Colonic mucosa (tissue), 4 donors: Measurements from ENCODE around the gene LEAP2. TPM values are rescaled to one million over a fixed set of nuclear protein-coding genes. Genes with fewer than 3 reads are reported as not detected.

ENCODE experiments used
- DNase-seq: peaks from one replicate; pipeline ENCODE4 v3.0.0-alpha.2; 2020
- H3K27ac ChIP-seq: fragments of 200-600 bp; one replicate; pipeline ENCODE4 v1.8.0; 2021
- H3K27me3 ChIP-seq: fragments of 200-600 bp; one replicate; pipeline ENCODE4 v1.8.0; 2021
- H3K36me3 ChIP-seq: fragments of 200-600 bp; one replicate; pipeline ENCODE4 v1.8.0; 2021
- H3K4me1 ChIP-seq: fragments of 200-600 bp; one replicate; pipeline ENCODE4 v1.8.0; 2021; ENCODE audit warnings: mild to moderate bottlenecking
- H3K4me3 ChIP-seq: fragments of 200-600 bp; one replicate; pipeline ENCODE4 v1.8.0; 2021
- H3K9ac ChIP-seq, 2 donors: one replicate each; pipeline ENCODE4 v1.7.0; 2013; ENCODE audit warnings: control low read depth in 2 of 2, low read depth in 2 of 2, low read length in 2 of 2
- H3K9me3 ChIP-seq: fragments of 200-600 bp; one replicate; pipeline ENCODE4 v1.8.0; 2021
- CTCF ChIP-seq: fragments of 200-600 bp; IDR thresholded peaks from one replicate; pipeline ENCODE4 v1.8.0; 2022; ENCODE audit warnings: antibody characterized with exemption, mild to moderate bottlenecking
- intact Hi-C: fragments of 100-400 bp; cut with DNase I; formaldehyde crosslinking; loops from one replicate; pipeline ENCODE4 v1.14.1; 2022
- total RNA-seq, 2 donors: library from RNA; stranded (reverse); fragmentation: NEBNext Ultra II Directional in 1 of 2; extraction: Animal tissue kit (Norgen Biotek cat#: 25700) in 1 of 2; gene quantifications; one replicate each; pipeline ENCODE4 v1.2.1, GENCODE V29; 2021
- donor health status: healthy.
- donor health status: DM: no; HTN: no; CAD: no.
- donor health status: DM: no; HTN: no; CAD: no.

Gene LEAP2
- total RNA-seq, 2 donors from 2014 or later: 3.6 to 7.7 TPM

- H3K4me1 ChIP-seq: no peaks in the 10 kb centered on the region
- H3K9ac ChIP-seq: no peak overlapping the region
- H3K9me3 ChIP-seq: no peaks in the 10 kb centered on the region
- no peak overlapping the region for H3K4me3 ChIP-seq
- intact Hi-C loops: loop anchor here (5.0 kb wide), 1 partner anchor 52 kb away; the partner anchor contains the start of gene SHROOM1
- no peaks in the 10 kb centered on the region for H3K27me3 ChIP-seq
- H3K27ac ChIP-seq: no peak overlapping the region
- peaks cover 5% of the 10 kb centered on the region for H3K36me3 ChIP-seq
- TF ChIP-seq CTCF: no peak
- no peak for DNase-seq
These were observed 11.1 kb downstream of the LEAP2 start for GRCh38 chr5:132884548-132884947.

GRCh38 chr5:132886064-132886823 is 12.8 kb downstream of the LEAP2 start:
- Histone ChIP-seq H3K27ac (no peak overlapping the region), H3K9ac (no peak overlapping the region), H3K36me3 (peaks cover 5% of the 10 kb centered on the region), H3K4me3 (no peak overlapping the region), H3K9me3 (no peaks in the 10 kb centered on the region), H3K27me3 (no peaks in the 10 kb centered on the region), H3K4me1 (no peaks in the 10 kb centered on the region)
- no peak for DNase-seq
- intact Hi-C loops: no loop called here
- no peak for TF ChIP-seq CTCF

- H3K9ac ChIP-seq: no peak overlapping the region
- intact Hi-C loops: no loop called here
- no peaks in the 10 kb centered on the region for H3K4me1 ChIP-seq
- TF ChIP-seq CTCF: no peak
- DNase-seq: no peak
- no peak overlapping the region for H3K4me3 ChIP-seq
- H3K36me3 ChIP-seq: peaks cover 5% of the 10 kb centered on the region
- no peaks in the 10 kb centered on the region for H3K9me3 ChIP-seq
- no peak overlapping the region for H3K27ac ChIP-seq
- H3K27me3 ChIP-seq: no peaks in the 10 kb centered on the region
These were observed 13.8 kb downstream of the LEAP2 start for GRCh38 chr5:132887283-132887682.

- Histone ChIP-seq H3K27ac (no peak overlapping the region), H3K4me3 (no peak overlapping the region), H3K4me1 (no peaks in the 10 kb centered on the region), H3K9me3 (no peaks in the 10 kb centered on the region), H3K27me3 (no peaks in the 10 kb centered on the region), H3K9ac (no peak overlapping the region), H3K36me3 (peaks cover 5% of the 10 kb centered on the region)
- no peak for DNase-seq
- no peak for TF ChIP-seq CTCF
- intact Hi-C loops: no loop called here
These were observed 16.0 kb downstream of the LEAP2 start for GRCh38 chr5:132889501-132889900.

GRCh38 chr5:132890817-132891216 is 17.3 kb downstream of the LEAP2 start:
- DNase-seq: no peak
- intact Hi-C loops: no loop called here
- Histone ChIP-seq H3K27me3 (no peaks in the 10 kb centered on the region), H3K4me1 (no peaks in the 10 kb centered on the region), H3K27ac (no peak overlapping the region), H3K36me3 (peaks cover 5% of the 10 kb centered on the region), H3K9ac (no peak overlapping the region), H3K4me3 (no peak overlapping the region), H3K9me3 (no peaks in the 10 kb centered on the region)
- no peak for TF ChIP-seq CTCF
